SK-N-MC (cell line): ENCODE data around the gene PPP1R37.

ENCODE experiments used
- DNase-seq: peaks from one replicate; pipeline ENCODE4 v3.0.0-alpha.2; 2011; ENCODE audit warnings: low read depth, low spot score
- H3K27ac ChIP-seq: fragments of 200-600 bp; sonication (generic); 2 replicates; pipeline ENCODE4 v1.5.1; 2016; ENCODE audit warnings: mixed run types
- H3K36me3 ChIP-seq: fragments of 200-600 bp; sonication (generic); 2 replicates; pipeline ENCODE4 v1.6.1; 2017; ENCODE audit warnings: antibody characterized with exemption, low read length, mixed read lengths; ENCODE audit not compliant: insufficient read depth
- H3K4me3 ChIP-seq: fragments of 200-600 bp; sonication (generic); 2 replicates; pipeline ENCODE4 v1.5.1; 2016
- H3K9ac ChIP-seq: fragments of 200-600 bp; sonication (generic); 2 replicates; pipeline ENCODE4 v1.8.0; 2017; ENCODE audit warnings: mixed run types, mixed read lengths; ENCODE audit not compliant: insufficient read length
- H3K9me3 ChIP-seq: fragments of 200-600 bp; sonication (generic); 2 replicates; pipeline ENCODE4 v1.6.1; 2017; ENCODE audit warnings: low read depth, mild to moderate bottlenecking, antibody characterized with exemption, low read length, moderate library complexity, mixed read lengths
- EZH2 ChIP-seq: fragments of 200-600 bp; sonication (generic); IDR thresholded peaks from one replicate; pipeline ENCODE4 v1.6.1; 2017; ENCODE audit warnings: antibody characterized with exemption
- FOXP2 ChIP-seq: optimal IDR thresholded peaks from 2 replicates; pipeline ENCODE3; 2011; ENCODE audit warnings: mild to moderate bottlenecking, moderate library complexity; ENCODE audit not compliant: insufficient read depth; ENCODE audit errors: extremely low read length, control extremely low read depth
- POLR2AphosphoS5 ChIP-seq: IDR thresholded peaks from 2 replicates; pipeline ENCODE4 v1.6.1; 2012; ENCODE audit warnings: mild to moderate bottlenecking, low read depth, low read length, borderline replicate concordance

Gene PPP1R37

GRCh38 chr19:45146741-45147205 is 53.8 kb downstream of the PPP1R37 start:
- no peaks in the 10 kb centered on the region; the same call in 1 of the 2 replicates for H3K36me3 ChIP-seq
- no peak overlapping the region for H3K27ac ChIP-seq
- H3K4me3 ChIP-seq: no peak overlapping the region
- no peak for TF ChIP-seq FOXP2
- no peak for TF ChIP-seq POLR2AphosphoS5
- TF ChIP-seq EZH2: no peak
- no peaks in the 10 kb centered on the region for H3K9me3 ChIP-seq
- H3K9ac ChIP-seq: no peak overlapping the region
- no peak for DNase-seq

- no peaks in the 10 kb centered on the region for H3K9me3 ChIP-seq
- no peak overlapping the region for H3K4me3 ChIP-seq
- H3K36me3 ChIP-seq: no peaks in the 10 kb centered on the region; the same call in 1 of the 2 replicates
- no peak overlapping the region for H3K27ac ChIP-seq
- no peak overlapping the region for H3K9ac ChIP-seq
- TF ChIP-seq EZH2 (no peak), POLR2AphosphoS5 (no peak), FOXP2 (no peak)
- no peak for DNase-seq
Observed at GRCh38 chr19:45147835-45148676, 55.1 kb downstream of the PPP1R37 start.

GRCh38 chr19:45149129-45149528 is 56.1 kb downstream of the PPP1R37 start:
- no peak overlapping the region for H3K27ac ChIP-seq
- TF ChIP-seq POLR2AphosphoS5: no peak
- TF ChIP-seq EZH2: no peak
- TF ChIP-seq FOXP2: no peak
- H3K9ac ChIP-seq: no peak overlapping the region
- no peaks in the 10 kb centered on the region; the same call in 1 of the 2 replicates for H3K36me3 ChIP-seq
- H3K4me3 ChIP-seq: no peak overlapping the region
- no peaks in the 10 kb centered on the region for H3K9me3 ChIP-seq
- DNase-seq: no peak

- no peak for DNase-seq
- no peak overlapping the region for H3K4me3 ChIP-seq
- H3K9ac ChIP-seq: no peak overlapping the region
- H3K9me3 ChIP-seq: no peaks in the 10 kb centered on the region
- TF ChIP-seq EZH2 (no peak), POLR2AphosphoS5 (no peak), FOXP2 (no peak)
- H3K27ac ChIP-seq: no peak overlapping the region
- no peaks in the 10 kb centered on the region; the same call in 1 of the 2 replicates for H3K36me3 ChIP-seq
Observed at GRCh38 chr19:45150180-45150579, 57.2 kb downstream of the PPP1R37 start.

- H3K9ac ChIP-seq: no peak overlapping the region
- H3K36me3 ChIP-seq: no peaks in the 10 kb centered on the region
- TF ChIP-seq FOXP2: no peak
- no peak for TF ChIP-seq POLR2AphosphoS5
- TF ChIP-seq EZH2: no peak
- no peak overlapping the region for H3K27ac ChIP-seq
- H3K4me3 ChIP-seq: no peak overlapping the region
- H3K9me3 ChIP-seq: no peaks in the 10 kb centered on the region
- DNase-seq: no peak
Observed at GRCh38 chr19:45150751-45151281, 57.8 kb downstream of the PPP1R37 start.

GRCh38 chr19:45151320-45151719 is 58.3 kb downstream of the PPP1R37 start:
- no peak overlapping the region for H3K9ac ChIP-seq
- H3K27ac ChIP-seq: no peak overlapping the region
- no peak for TF ChIP-seq FOXP2
- no peak for TF ChIP-seq EZH2
- TF ChIP-seq POLR2AphosphoS5: no peak
- DNase-seq: no peak
- no peaks in the 10 kb centered on the region for H3K36me3 ChIP-seq
- no peak overlapping the region for H3K4me3 ChIP-seq
- H3K9me3 ChIP-seq: no peaks in the 10 kb centered on the region

- no peak overlapping the region for H3K27ac ChIP-seq
- H3K9me3 ChIP-seq: no peaks in the 10 kb centered on the region
- no peak for DNase-seq
- TF ChIP-seq FOXP2 (no peak), POLR2AphosphoS5 (no peak), EZH2 (no peak)
- no peaks in the 10 kb centered on the region for H3K36me3 ChIP-seq
- H3K4me3 ChIP-seq: no peak overlapping the region
- no peak overlapping the region for H3K9ac ChIP-seq
Observed at GRCh38 chr19:45151821-45152503, 59.0 kb downstream of the PPP1R37 start.
